Prostate gland (tissue), 2 donors: Measurements from ENCODE around the gene VPS13D.

Experiments
- POLR2A ChIP-seq: fragments of 450-650 bp; IDR thresholded peaks from one replicate; pipeline ENCODE4 v1.6.1; 2016; ENCODE audit warnings: antibody characterized with exemption, mild to moderate bottlenecking
- POLR2AphosphoS5 ChIP-seq: sonication (generic); formaldehyde crosslinking; IDR thresholded peaks from one replicate; pipeline ENCODE4 v1.6.1; 2017; ENCODE audit warnings: antibody characterized with exemption
- TF ChIP-seq, protein P1 (sequence below), 4 experiments: fragments of 200-600 bp in 2 of 4; fragments of 450-650 bp in 2 of 4; sonication (generic) in 2 of 4; IDR thresholded peaks; 1 replicate in 3 of 4; 2 replicates in 1 of 4; pipeline ENCODE4 v1.5.1; 2016 to 2019; ENCODE audit warnings: antibody characterized with exemption in 4 of 4, mild to moderate bottlenecking in 2 of 4, moderate library complexity in 2 of 4

GRCh38 chr1:12208271-12208670 is 21.6 kb upstream of the VPS13D start:
- TF ChIP-seq, protein P1, sequence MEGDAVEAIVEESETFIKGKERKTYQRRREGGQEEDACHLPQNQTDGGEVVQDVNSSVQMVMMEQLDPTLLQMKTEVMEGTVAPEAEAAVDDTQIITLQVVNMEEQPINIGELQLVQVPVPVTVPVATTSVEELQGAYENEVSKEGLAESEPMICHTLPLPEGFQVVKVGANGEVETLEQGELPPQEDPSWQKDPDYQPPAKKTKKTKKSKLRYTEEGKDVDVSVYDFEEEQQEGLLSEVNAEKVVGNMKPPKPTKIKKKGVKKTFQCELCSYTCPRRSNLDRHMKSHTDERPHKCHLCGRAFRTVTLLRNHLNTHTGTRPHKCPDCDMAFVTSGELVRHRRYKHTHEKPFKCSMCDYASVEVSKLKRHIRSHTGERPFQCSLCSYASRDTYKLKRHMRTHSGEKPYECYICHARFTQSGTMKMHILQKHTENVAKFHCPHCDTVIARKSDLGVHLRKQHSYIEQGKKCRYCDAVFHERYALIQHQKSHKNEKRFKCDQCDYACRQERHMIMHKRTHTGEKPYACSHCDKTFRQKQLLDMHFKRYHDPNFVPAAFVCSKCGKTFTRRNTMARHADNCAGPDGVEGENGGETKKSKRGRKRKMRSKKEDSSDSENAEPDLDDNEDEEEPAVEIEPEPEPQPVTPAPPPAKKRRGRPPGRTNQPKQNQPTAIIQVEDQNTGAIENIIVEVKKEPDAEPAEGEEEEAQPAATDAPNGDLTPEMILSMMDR (IDR thresholded peaks at IDR 0.05) = no peak
- TF ChIP-seq POLR2A (no peak), POLR2AphosphoS5 (no peak)
